Measurements from ENCODE around the gene TMOD1.

- TF ChIP-seq CTCF (IDR thresholded peaks at IDR 0.05; ENCODE audit: low read depth, low read length, poor library complexity, severe bottlenecking) (no peak), EZH2phosphoT487 (IDR thresholded peaks at IDR 0.05; ENCODE audit: borderline replicate concordance, low read length) (no peak)
Observed at GRCh38 chr9:97602430-97602829, 101.0 kb downstream of the TMOD1 start.

Data from DOHH2 (cell line).